NB4 (cell line): ENCODE measurements around the gene EFNB1.

ENCODE experiments used
- CTCF ChIP-seq: IDR thresholded peaks from one replicate; pipeline ENCODE4 v1.5.1; 2012; ENCODE audit warnings: low read depth, low read length
- TF ChIP-seq, protein P1 (sequence below): IDR thresholded peaks from 2 replicates; pipeline ENCODE4 v1.6.1; 2011; ENCODE audit warnings: low read depth, low read length

GRCh38 chrX:68868902-68869800 lies 40.3 kb downstream of the EFNB1 start:
- no peak for TF ChIP-seq CTCF
- TF ChIP-seq, protein P1, sequence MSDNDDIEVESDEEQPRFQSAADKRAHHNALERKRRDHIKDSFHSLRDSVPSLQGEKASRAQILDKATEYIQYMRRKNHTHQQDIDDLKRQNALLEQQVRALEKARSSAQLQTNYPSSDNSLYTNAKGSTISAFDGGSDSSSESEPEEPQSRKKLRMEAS, result no peak
